GM23338 (cell line): ENCODE measurements around the gene BIN1. TPM values are rescaled to one million over a fixed set of nuclear protein-coding genes. Genes with fewer than 3 reads are reported as not detected.

ENCODE experiments used
- ATAC-seq: fragments of 200-7000 bp; cut with Tn5 transposase; 3 replicates; pipeline ENCODE4 v1.9.1; 2020
- DNase-seq: peaks from one replicate; pipeline ENCODE4 v3.0.0-alpha.2; 2015; ENCODE audit warnings: low spot score
- H2AFZ ChIP-seq: fragments of 200-600 bp; sonication (generic); 2 replicates; pipeline ENCODE4 v1.8.0; 2016; ENCODE audit warnings: antibody characterized with exemption, mild to moderate bottlenecking, moderate library complexity
- H3F3A ChIP-seq: fragments of 200-600 bp; sonication (generic); replicated peaks from 2 replicates; pipeline ENCODE4 v1.8.0; 2017; ENCODE audit warnings: antibody characterized with exemption, mixed run types, low read depth
- H3K27ac ChIP-seq: fragments of 200-600 bp; sonication (generic); 2 replicates; pipeline ENCODE4 v1.6.1; 2016; ENCODE audit warnings: low read depth
- H3K27me3 ChIP-seq: fragments of 200-600 bp; sonication (generic); 2 replicates; pipeline ENCODE4 v1.8.0; 2016; ENCODE audit warnings: mild to moderate bottlenecking, mixed run types, moderate library complexity; ENCODE audit not compliant: insufficient read depth
- H3K36me3 ChIP-seq: fragments of 200-600 bp; sonication (generic); 2 replicates; pipeline ENCODE4 v1.8.0; 2016; ENCODE audit warnings: mild to moderate bottlenecking; ENCODE audit not compliant: insufficient read depth
- H3K4me1 ChIP-seq: fragments of 200-600 bp; sonication (generic); 2 replicates; pipeline ENCODE4 v1.8.0; 2016; ENCODE audit warnings: mild to moderate bottlenecking, moderate library complexity; ENCODE audit not compliant: insufficient read depth
- H3K4me2 ChIP-seq: fragments of 200-600 bp; sonication (generic); 2 replicates; pipeline ENCODE4 v1.7.1; 2017; ENCODE audit warnings: mixed run types
- H3K4me3 ChIP-seq: fragments of 200-600 bp; sonication (generic); 2 replicates; pipeline ENCODE4 v1.6.1; 2016; ENCODE audit warnings: mixed run types
- H3K79me2 ChIP-seq: fragments of 200-600 bp; sonication (generic); replicated peaks from 2 replicates; pipeline ENCODE4 v1.8.0; 2017; ENCODE audit warnings: mild to moderate bottlenecking; ENCODE audit not compliant: insufficient read depth
- H3K9me2 ChIP-seq: fragments of 200-600 bp; sonication (generic); 2 replicates; pipeline ENCODE4 v1.8.0; 2017; ENCODE audit not compliant: insufficient read depth
- H4K20me1 ChIP-seq: fragments of 200-600 bp; sonication (generic); replicated peaks from 2 replicates; pipeline ENCODE4 v1.8.0; 2017; ENCODE audit warnings: mild to moderate bottlenecking; ENCODE audit not compliant: insufficient read depth
- H3K27ac Mint-ChIP-seq: 2 replicates; pipeline ENCODE4 v1.8.0; 2020; ENCODE audit warnings: inconsistent platforms, mild to moderate bottlenecking, moderate library complexity, mixed read lengths
- H3K27me3 Mint-ChIP-seq: 3 replicates; pipeline ENCODE4 v1.8.0; 2022; ENCODE audit warnings: low read depth, mild to moderate bottlenecking, moderate library complexity, mixed read lengths, inconsistent platforms; ENCODE audit not compliant: insufficient read depth, poor library complexity
- H3K36me3 Mint-ChIP-seq: 3 replicates; pipeline ENCODE4 v1.8.0; 2021; ENCODE audit warnings: low read depth, mild to moderate bottlenecking, inconsistent platforms, moderate library complexity, mixed read lengths
- H3K4me1 Mint-ChIP-seq: 3 replicates; pipeline ENCODE4 v1.8.0; 2020; ENCODE audit warnings: mild to moderate bottlenecking, inconsistent platforms, mixed read lengths
- H3K4me3 Mint-ChIP-seq: 3 replicates; pipeline ENCODE4 v1.8.0; 2021; ENCODE audit warnings: moderate library complexity, mild to moderate bottlenecking, inconsistent platforms, mixed read lengths
- H3K9me3 Mint-ChIP-seq: 3 replicates; pipeline ENCODE4 v1.8.0; 2020; ENCODE audit warnings: moderate library complexity, mild to moderate bottlenecking, inconsistent platforms, mixed read lengths
- CREB1 ChIP-seq: fragments of 250-450 bp; sonication (Bioruptor Pico); IDR thresholded peaks from 2 replicates; pipeline ENCODE4 v1.5.0; 2020; ENCODE audit warnings: low read depth, mild to moderate bottlenecking, moderate library complexity
- CTCF ChIP-seq, 2 experiments: fragments of 200-600 bp in 1 of 2; sonication (generic) in 1 of 2; conservative IDR thresholded peaks; 2 replicates each; pipeline versions ENCODE4 v1.5.1 to v1.6.1; 2016 to 2017; ENCODE audit warnings: antibody characterized with exemption in 2 of 2, low read depth in 2 of 2, mild to moderate bottlenecking in 2 of 2, moderate library complexity in 1 of 2
- ETS1 ChIP-seq: IDR thresholded peaks from 2 replicates; pipeline ENCODE4 v1.6.1; 2016; ENCODE audit warnings: antibody characterized with exemption
- EZH2 ChIP-seq: fragments of 200-600 bp; sonication (generic); IDR thresholded peaks from one replicate; pipeline ENCODE4 v1.8.0; 2017; ENCODE audit warnings: antibody characterized with exemption, mild to moderate bottlenecking, low read depth; ENCODE audit not compliant: unreplicated experiment
- EZH2phosphoT487 ChIP-seq: fragments of 200-600 bp; sonication (generic); IDR thresholded peaks from one replicate; pipeline ENCODE4 v1.8.1; 2018; ENCODE audit warnings: antibody characterized with exemption; ENCODE audit not compliant: unreplicated experiment
- JUNB ChIP-seq: IDR thresholded peaks from one replicate; pipeline ENCODE4 v1.6.1; 2016; ENCODE audit warnings: antibody characterized with exemption; ENCODE audit not compliant: unreplicated experiment
- NANOG ChIP-seq: IDR thresholded peaks from 2 replicates; pipeline ENCODE4 v1.6.1; 2016; ENCODE audit warnings: antibody characterized with exemption, borderline replicate concordance
- POLR2AphosphoS5 ChIP-seq: IDR thresholded peaks from 2 replicates; pipeline ENCODE4 v1.6.1; 2016; ENCODE audit warnings: antibody characterized with exemption, low read depth
- REST ChIP-seq: IDR thresholded peaks from one replicate; pipeline ENCODE4 v1.6.1; 2018; ENCODE audit warnings: antibody characterized with exemption; ENCODE audit not compliant: unreplicated experiment
- STAT1 ChIP-seq: IDR thresholded peaks from one replicate; pipeline ENCODE4 v1.6.1; 2016; ENCODE audit warnings: antibody characterized with exemption; ENCODE audit not compliant: unreplicated experiment
- ZNF114 ChIP-seq: fragments of 250-450 bp; sonication (Bioruptor Pico); IDR thresholded peaks from 2 replicates; pipeline ENCODE4 v1.5.0; 2020; ENCODE audit warnings: mild to moderate bottlenecking, moderate library complexity
- ZNF331 ChIP-seq: fragments of 250-450 bp; sonication (Bioruptor Pico); IDR thresholded peaks from 2 replicates; pipeline ENCODE4 v1.5.0; 2020; ENCODE audit warnings: low read depth, mild to moderate bottlenecking, moderate library complexity
- ZNF462 ChIP-seq: fragments of 250-450 bp; sonication (Bioruptor Pico); IDR thresholded peaks from 2 replicates; pipeline ENCODE4 v1.5.0; 2020; ENCODE audit warnings: mild to moderate bottlenecking, moderate library complexity
- polyA plus RNA-seq: library from polyadenylated mRNA; unstranded; fragments of >200 nt; fragmentation: Nextera tagmentation; extraction: Ambion mirVana; gene quantifications from 2 replicates; pipeline ENCODE4 v1.2.1, GENCODE V29; 2016
- total RNA-seq: library from RNA; depleted of rRNA; stranded (reverse); fragments of >200 nt; shearing (Covaris generic); gene quantifications from 2 replicates; pipeline ENCODE4 v1.2.3, GENCODE V29; 2014

Gene BIN1
- total and polyA plus RNA-seq, 2 experiments from 2014 or later, result 30.1 to 56.4 TPM

- no peak overlapping the region for H3K4me2 ChIP-seq
- H3K9me3 Mint-ChIP-seq, result peaks cover 68% of the 10 kb centered on the region
- no peak for TF ChIP-seq CREB1 (CRISPR knock-in tag)
- no peak for TF ChIP-seq NANOG
- TF ChIP-seq ZNF462, result no peak
- TF ChIP-seq EZH2phosphoT487, result no peak
- TF ChIP-seq ETS1, result no peak
- no peak for TF ChIP-seq CTCF (conservative IDR thresholded peaks at IDR 0.05; ENCODE audit: low read depth in 2 of 2)
- no peak for TF ChIP-seq REST
- no peak for TF ChIP-seq JUNB
- TF ChIP-seq ZNF114 (CRISPR knock-in tag), result no peak
- no peak for TF ChIP-seq EZH2
- no peak for TF ChIP-seq POLR2AphosphoS5
- TF ChIP-seq STAT1, result no peak
- no peak for TF ChIP-seq ZNF331 (CRISPR knock-in tag)
Measured at GRCh38 chr2:127121353-127121752, 14.4 kb upstream of the BIN1 start.

More at GRCh38 chr2:127121353-127121752, 14.4 kb upstream of the BIN1 start:
- no peak for DNase-seq
- Histone ChIP-seq H3K4me1 (no peaks in the 10 kb centered on the region), H3K9me2 (no peaks in the 10 kb centered on the region), H3K79me2 (no peaks in the 10 kb centered on the region), H3K27ac (no peak overlapping the region), H3K4me3 (no peak overlapping the region), H3K27me3 (no peaks in the 10 kb centered on the region), H3K36me3 (no peaks in the 10 kb centered on the region), H3F3A (no peaks in the 10 kb centered on the region), H2AFZ (no peak overlapping the region), H4K20me1 (no peaks in the 10 kb centered on the region)
- H3K36me3 Mint-ChIP-seq, result peaks cover 27% of the 10 kb centered on the region
- H3K27me3 Mint-ChIP-seq, result no peaks in the 10 kb centered on the region
- no peak overlapping the region for H3K27ac Mint-ChIP-seq
- no peak overlapping the region for H3K4me3 Mint-ChIP-seq
- H3K4me1 Mint-ChIP-seq, result no peaks in the 10 kb centered on the region
- no peak for ATAC-seq
